B cell (primary cell): Measurements from ENCODE around the gene TWIST1. TPM values are rescaled to one million over a fixed set of nuclear protein-coding genes. Genes with fewer than 3 reads are reported as not detected.
A peak's percentile ranks its signal among the peaks of the same experiment; 100 is the strongest.

Experiments used
- ATAC-seq: fragments of 200-7000 bp; cut with Tn5 transposase; one replicate; pipeline ENCODE4 v1.10.0; 2021; ENCODE audit warnings: low read depth, mild to moderate bottlenecking, moderate number of reproducible peaks, moderate library complexity
- CTCF ChIA-PET: fragments of 350-600 bp; sonication (Branson Sonifier 250); formaldehyde crosslinking; loops from one replicate; lab custom pipeline; 2021; ENCODE audit warnings: antibody characterized with exemption, inconsistent platforms; lab: Charles Lee
- POLR2A ChIA-PET: fragments of 350-600 bp; sonication (Branson Sonifier 250); formaldehyde crosslinking; loops from one replicate; lab custom pipeline; 2021; ENCODE audit warnings: antibody characterized with exemption; lab: Charles Lee
- DNase-seq: peaks from one replicate; pipeline ENCODE4 v3.0.0; 2013
- H2AFZ ChIP-seq: 2 replicates; pipeline ENCODE4 v1.6.1; 2012; ENCODE audit warnings: mild to moderate bottlenecking, low read depth, low read length; ENCODE audit not compliant: insufficient read depth, poor library complexity, severe bottlenecking
- H3K27ac ChIP-seq, 2 donors: 1 replicate in 1 of 2; 2 replicates in 1 of 2; pipeline ENCODE4 v1.5.1; 2012 to 2013; ENCODE audit warnings: low read length in 2 of 2, mild to moderate bottlenecking in 2 of 2, moderate library complexity in 1 of 2
- H3K27me3 ChIP-seq, 4 experiments: fragments of 200-600 bp in 1 of 4; sonication (generic) in 1 of 4; replicated peaks in 1 of 4; 1 replicate in 2 of 4; 2 replicates in 2 of 4; pipeline versions ENCODE4 v1.6.1 to v1.7.0; 2013 to 2016; ENCODE audit warnings: low read length in 3 of 4, mild to moderate bottlenecking in 2 of 4, mixed read lengths in 1 of 4, moderate library complexity in 1 of 4; ENCODE audit not compliant: insufficient read depth in 4 of 4, control insufficient read depth in 3 of 4; ENCODE audit errors: control extremely low read depth in 1 of 4
- H3K36me3 ChIP-seq, 2 experiments: replicated peaks in 1 of 2; 1 replicate in 1 of 2; 2 replicates in 1 of 2; pipeline versions ENCODE4 v1.6.1 to v1.7.1; 2013; ENCODE audit warnings: low read length in 1 of 2; ENCODE audit not compliant: insufficient read depth in 2 of 2, control insufficient read depth in 1 of 2; ENCODE audit errors: control extremely low read depth in 1 of 2, extremely low read depth in 1 of 2
- H3K4me1 ChIP-seq, 2 donors: fragments of 200-600 bp in 1 of 2; sonication (generic) in 1 of 2; 1 replicate in 1 of 2; 2 replicates in 1 of 2; pipeline versions ENCODE4 v1.5.1 to v1.6.1; 2013 to 2017; ENCODE audit warnings: low read length in 2 of 2; ENCODE audit not compliant: control insufficient read depth in 2 of 2, insufficient read depth in 2 of 2
- H3K4me2 ChIP-seq: replicated peaks from 2 replicates; pipeline ENCODE3; 2012; ENCODE audit warnings: mild to moderate bottlenecking, low read depth, low read length; ENCODE audit not compliant: poor library complexity, severe bottlenecking
- H3K4me3 ChIP-seq, 5 experiments: fragments of 200-600 bp in 1 of 5; sonication (generic) in 1 of 5; 1 replicate in 3 of 5; 2 replicates in 2 of 5; pipeline versions ENCODE4 v1.5.1 to v1.7.0; 2011 to 2016; ENCODE audit warnings: low read length in 4 of 5, mild to moderate bottlenecking in 4 of 5, low read depth in 2 of 5, control low read depth in 1 of 5, moderate library complexity in 1 of 5; ENCODE audit not compliant: insufficient read depth in 1 of 5; ENCODE audit errors: control extremely low read depth in 1 of 5, extremely low read depth in 1 of 5
- H3K79me2 ChIP-seq: fragments of 200-600 bp; sonication (generic); one replicate; pipeline ENCODE4 v1.6.0; 2016; ENCODE audit warnings: low read length; ENCODE audit not compliant: control insufficient read depth, insufficient read depth
- H3K9ac ChIP-seq: fragments of 200-600 bp; sonication (generic); 2 replicates; pipeline ENCODE4 v1.6.1; 2017; ENCODE audit warnings: mild to moderate bottlenecking, low read length, moderate library complexity
- H3K9me3 ChIP-seq, 3 donors: one replicate each; pipeline versions ENCODE4 v1.6.1 to v1.7.1; 2013; ENCODE audit warnings: low read length in 2 of 3; ENCODE audit not compliant: control insufficient read depth in 2 of 3, insufficient read depth in 1 of 3; ENCODE audit errors: control extremely low read depth in 1 of 3
- H4K20me1 ChIP-seq: 2 replicates; pipeline ENCODE4 v1.6.0; 2012; ENCODE audit warnings: mild to moderate bottlenecking, low read length; ENCODE audit not compliant: insufficient read depth, control insufficient read depth, poor library complexity, severe bottlenecking
- H3K27ac Mint-ChIP-seq: one replicate; pipeline ENCODE4 v1.8.0; 2021; ENCODE audit warnings: mixed read lengths
- H3K27me3 Mint-ChIP-seq: one replicate; pipeline ENCODE4 v1.8.0; 2021; ENCODE audit warnings: mixed read lengths
- H3K4me1 Mint-ChIP-seq: one replicate; pipeline ENCODE4 v1.8.0; 2021; ENCODE audit warnings: mixed read lengths
- H3K4me3 Mint-ChIP-seq: one replicate; pipeline ENCODE4 v1.8.0; 2021; ENCODE audit warnings: mixed read lengths
- H3K9me3 Mint-ChIP-seq: one replicate; pipeline ENCODE4 v1.8.0; 2022; ENCODE audit warnings: mixed read lengths; ENCODE audit not compliant: insufficient read depth
- EZH2 ChIP-seq: IDR thresholded peaks from 2 replicates; pipeline ENCODE4 v1.6.1; 2012; ENCODE audit warnings: borderline replicate concordance, low read depth, mild to moderate bottlenecking, moderate library complexity, low read length; ENCODE audit not compliant: insufficient read depth, poor library complexity, severe bottlenecking
- WGBS: methylation state at CpG from one replicate; pipeline ENCODE4 v1.1.5; 2013; ENCODE audit warnings: missing lambda C conversion rate; ENCODE audit not compliant: insufficient coverage; 5-methylcytosine and 5-hydroxymethylcytosine counted together
- intact Hi-C: fragments of 100-400 bp; cut with micrococcal nuclease; formaldehyde crosslinking; loops from one replicate; pipeline ENCODE4 v1.10.0; 2022
- polyA minus RNA-seq: library from RNA; depleted of rRNA, polyadenylated mRNA; stranded (reverse); fragments of >200 nt; gene quantifications from 2 replicates; pipeline ENCODE4 v1.2.3, GENCODE V29; 2012
- polyA plus RNA-seq: library from polyadenylated mRNA; depleted of rRNA; stranded (reverse); fragments of >200 nt; gene quantifications from 2 replicates; pipeline ENCODE4 v1.2.3, GENCODE V29; 2012
- total RNA-seq, 2 donors: library from RNA; stranded (reverse); fragments of 120-200 nt in 1 of 2; gene quantifications; 1 replicate in 1 of 2; 2 replicates in 1 of 2; pipeline versions ENCODE4 v1.2.3 to v1.2.4, GENCODE V29; 2013 to 2022
- TF ChIP-seq, protein P1 (sequence below): fragments of 200-600 bp; IDR thresholded peaks from one replicate; pipeline ENCODE4 v1.8.0; 2022; ENCODE audit warnings: antibody characterized with exemption, mild to moderate bottlenecking

Gene TWIST1
- not detected in 2 replicates for total RNA-seq
- 0.07 TPM for total RNA-seq (2013)
- not detected in 2 replicates for polyA plus RNA-seq
- polyA minus RNA-seq, result not detected in 2 replicates

DNA sequence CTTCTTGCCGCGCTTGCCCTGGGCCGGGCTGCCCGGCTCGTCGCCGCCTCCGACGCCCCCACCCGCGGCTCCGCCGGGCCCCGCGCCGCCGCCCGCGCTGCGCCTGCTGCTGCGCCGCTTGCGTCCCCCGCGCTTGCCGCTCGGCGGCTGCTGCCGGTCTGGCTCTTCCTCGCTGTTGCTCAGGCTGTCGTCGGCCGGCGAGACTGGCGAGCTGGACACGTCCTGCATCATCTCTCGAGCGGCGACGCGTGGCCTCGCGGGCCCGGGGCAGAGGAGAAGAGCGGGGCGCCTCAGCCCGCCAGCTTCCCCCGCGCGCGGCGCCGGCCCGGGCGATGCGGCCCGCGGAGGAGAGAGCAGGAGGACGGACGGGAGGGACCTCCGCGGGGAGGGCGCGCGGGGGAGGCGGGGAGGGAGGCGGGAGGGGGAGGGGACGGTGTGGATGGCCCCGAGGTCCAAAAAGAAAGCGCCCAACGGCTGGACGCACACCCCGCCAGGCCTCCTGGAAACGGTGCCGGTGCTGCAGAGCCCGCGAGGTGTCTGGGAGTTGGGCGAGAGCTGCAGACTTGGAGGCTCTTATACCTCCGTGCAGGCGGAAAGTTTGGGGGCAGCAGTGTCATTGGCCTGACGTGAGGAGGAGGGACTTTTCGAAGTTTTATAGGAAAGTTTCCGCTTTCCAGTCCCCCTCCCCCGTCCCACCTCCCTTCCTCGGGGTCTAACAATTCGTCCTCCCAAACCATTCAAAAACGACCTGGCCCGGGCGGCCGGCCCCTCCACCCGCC lies at the start of gene TWIST1:
TSS of gene TWIST1 (minus strand) at position 546 of the 779 bp plus-strand sequence. CDS start at position 231, 315 bp downstream.
- H3K27me3 Mint-ChIP-seq, result peaks cover 56% of the 10 kb centered on the region
- Histone ChIP-seq H3K79me2 (no peaks in the 10 kb centered on the region), H2AFZ (peak within 1 kb of the TSS; percentile 38), H3K36me3 (no peaks in the 10 kb centered on the region), H3K9me3 (peaks cover 0 to 12% (median 0%) of the 10 kb centered on the region in 3 donors), H3K4me1 (peaks cover 27 to 36% of the 10 kb centered on the region in 2 donors), H3K27ac (no peak within 1 kb of the TSS), H3K4me3 (peak within 1 kb of the TSS in 4 of 5 experiments; percentile 10 to 55 (median 38)), H3K9ac (peak within 1 kb of the TSS; percentile 53), H4K20me1 (no peaks in the 10 kb centered on the region), H3K27me3 (peaks cover 0 to 53% (median 50%) of the 10 kb centered on the region in 4 experiments), H3K4me2 (peak within 1 kb of the TSS; percentile 78)
- ChIA-PET POLR2A (no interaction called here), CTCF (no interaction called here)
- TF ChIP-seq, protein P1, sequence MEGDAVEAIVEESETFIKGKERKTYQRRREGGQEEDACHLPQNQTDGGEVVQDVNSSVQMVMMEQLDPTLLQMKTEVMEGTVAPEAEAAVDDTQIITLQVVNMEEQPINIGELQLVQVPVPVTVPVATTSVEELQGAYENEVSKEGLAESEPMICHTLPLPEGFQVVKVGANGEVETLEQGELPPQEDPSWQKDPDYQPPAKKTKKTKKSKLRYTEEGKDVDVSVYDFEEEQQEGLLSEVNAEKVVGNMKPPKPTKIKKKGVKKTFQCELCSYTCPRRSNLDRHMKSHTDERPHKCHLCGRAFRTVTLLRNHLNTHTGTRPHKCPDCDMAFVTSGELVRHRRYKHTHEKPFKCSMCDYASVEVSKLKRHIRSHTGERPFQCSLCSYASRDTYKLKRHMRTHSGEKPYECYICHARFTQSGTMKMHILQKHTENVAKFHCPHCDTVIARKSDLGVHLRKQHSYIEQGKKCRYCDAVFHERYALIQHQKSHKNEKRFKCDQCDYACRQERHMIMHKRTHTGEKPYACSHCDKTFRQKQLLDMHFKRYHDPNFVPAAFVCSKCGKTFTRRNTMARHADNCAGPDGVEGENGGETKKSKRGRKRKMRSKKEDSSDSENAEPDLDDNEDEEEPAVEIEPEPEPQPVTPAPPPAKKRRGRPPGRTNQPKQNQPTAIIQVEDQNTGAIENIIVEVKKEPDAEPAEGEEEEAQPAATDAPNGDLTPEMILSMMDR, result no peak
- TF ChIP-seq EZH2, result no peak
- DNase-seq, result peak; percentile 32
- intact Hi-C loops, result no loop called here
- H3K27ac Mint-ChIP-seq, result no peak within 1 kb of the TSS
- WGBS, result 1% methylated on average over 80 of the region's 91 CpGs
- H3K4me3 Mint-ChIP-seq, result peak within 1 kb of the TSS; percentile 77
- no peaks in the 10 kb centered on the region for H3K9me3 Mint-ChIP-seq
- ATAC-seq, result no peak
- H3K4me1 Mint-ChIP-seq, result peaks cover 17% of the 10 kb centered on the region

DNA sequence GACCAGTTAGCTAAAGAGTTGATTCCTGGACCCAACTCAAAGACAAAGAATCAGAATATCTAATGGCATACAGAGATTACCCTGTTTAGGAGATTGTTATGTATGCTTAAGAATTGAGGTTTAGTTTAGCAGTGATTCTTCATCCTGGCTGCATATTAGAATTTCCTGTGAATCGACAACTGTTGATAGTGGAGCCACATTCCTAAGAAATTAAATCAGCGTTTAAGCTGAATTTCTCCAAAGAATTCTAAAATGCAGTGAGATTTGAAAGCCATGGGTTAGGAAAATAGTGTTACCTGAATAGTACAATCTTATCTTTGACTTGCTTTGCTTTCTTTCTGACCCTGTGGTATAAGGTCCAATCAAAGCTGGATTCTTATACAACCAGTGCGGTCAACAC lies 44.2 kb upstream of the TWIST1 start:
- Histone ChIP-seq H3K4me3 (no peak overlapping the region), H3K27ac (no peak overlapping the region), H3K4me1 (no peaks in the 10 kb centered on the region), H3K9me3 (no peaks in the 10 kb centered on the region), H3K4me2 (no peak overlapping the region), H4K20me1 (no peaks in the 10 kb centered on the region), H3K9ac (no peak overlapping the region), H3K27me3 (no peaks in the 10 kb centered on the region), H2AFZ (no peak overlapping the region), H3K36me3 (no peaks in the 10 kb centered on the region), H3K79me2 (no peaks in the 10 kb centered on the region)
- no peaks in the 10 kb centered on the region for H3K9me3 Mint-ChIP-seq
- no CpG with 5 or more reads among the region's 3 CpGs for WGBS
- no peak for ATAC-seq
- no peaks in the 10 kb centered on the region for H3K4me1 Mint-ChIP-seq
- ChIA-PET POLR2A (no interaction called here), CTCF (no interaction called here)
- H3K27ac Mint-ChIP-seq, result no peak overlapping the region
- intact Hi-C loops, result no loop called here
- DNase-seq, result no peak
- H3K4me3 Mint-ChIP-seq, result no peak overlapping the region
- no peaks in the 10 kb centered on the region for H3K27me3 Mint-ChIP-seq
- no peak for TF ChIP-seq EZH2
- TF ChIP-seq, protein P1, result no peak
